GM18502 (cell line): Measurements from ENCODE around the gene STOM.
"Not testable (repeated sequence)": the region's sequence is repeated elsewhere in the genome, so short reads cannot be mapped to it uniquely, and the experiment has no call there.

Experiments used
- ATAC-seq: cut with Tn5 transposase; IDR thresholded peaks from one replicate; pipeline ENCODE4 v1.9.1; 2021; ENCODE audit warnings: mild to moderate bottlenecking; ENCODE audit not compliant: unreplicated experiment, poor library complexity

Gene STOM

GRCh38 chr9:121303456-121304451 is 66.3 kb downstream of the STOM start:
- no peak for ATAC-seq

- no peak for ATAC-seq
These were observed 67.3 kb downstream of the STOM start for GRCh38 chr9:121302786-121303185.

GRCh38 chr9:121302341-121302740 is 67.7 kb downstream of the STOM start:
- ATAC-seq, result no peak

GRCh38 chr9:121301881-121302286 is 68.2 kb downstream of the STOM start:
- ATAC-seq, result no peak

- ATAC-seq, result no peak
These were observed 69.5 kb downstream of the STOM start for GRCh38 chr9:121300283-121301119.

- ATAC-seq, result no peak
These were observed 70.4 kb downstream of the STOM start for GRCh38 chr9:121299467-121300282.

- ATAC-seq, result no peak
These were observed 71.2 kb downstream of the STOM start for GRCh38 chr9:121298689-121299466.

- no peak for ATAC-seq
These were observed 72.0 kb downstream of the STOM start for GRCh38 chr9:121298016-121298538.

- no peak for ATAC-seq
These were observed 72.7 kb downstream of the STOM start for GRCh38 chr9:121297389-121297788.

GRCh38 chr9:121296213-121297127 is 73.6 kb downstream of the STOM start:
- ATAC-seq, result no peak

- ATAC-seq, result no peak
These were observed 74.3 kb downstream of the STOM start for GRCh38 chr9:121295662-121296191.

GRCh38 chr9:121294866-121295661 is 75.0 kb downstream of the STOM start:
- no peak for ATAC-seq

GRCh38 chr9:121294151-121294743 is 75.8 kb downstream of the STOM start:
- no peak for ATAC-seq

GRCh38 chr9:121292801-121293241 is 77.2 kb downstream of the STOM start:
- no peak for ATAC-seq

GRCh38 chr9:121292051-121292450 is 78.0 kb downstream of the STOM start:
- no peak for ATAC-seq

GRCh38 chr9:121291536-121291935 is 78.5 kb downstream of the STOM start:
- not testable (repeated sequence) for ATAC-seq
